Stomach (tissue), 9 donors: ENCODE data around the gene RABGAP1. TPM values are rescaled to one million over a fixed set of nuclear protein-coding genes. Genes with fewer than 3 reads are reported as not detected.

Experiments used
- DNase-seq, 2 donors: peaks; one replicate each; pipeline versions ENCODE4 v3.0.0 to v3.0.0-alpha.2; 2013 to 2019
- H3K27ac ChIP-seq, 5 donors: fragments of 200-600 bp in 4 of 5; sonication (generic) in 4 of 5; one replicate each; pipeline ENCODE4 v1.5.1; 2013 to 2019; ENCODE audit warnings: mild to moderate bottlenecking in 1 of 5, moderate library complexity in 1 of 5
- H3K27me3 ChIP-seq, 3 donors: fragments of 200-600 bp; sonication (generic); one replicate each; pipeline ENCODE4 v1.5.1; 2017 to 2019; ENCODE audit warnings: mixed run types in 1 of 3
- H3K36me3 ChIP-seq, 4 donors: fragments of 200-600 bp; sonication (generic); 1 replicate in 3 of 4; 2 replicates in 1 of 4; pipeline ENCODE4 v1.5.1; 2016 to 2019
- H3K4me1 ChIP-seq, 4 donors: fragments of 200-600 bp; sonication (generic); one replicate each; pipeline ENCODE4 v1.5.1; 2016 to 2019
- H3K4me3 ChIP-seq, 4 donors: fragments of 200-600 bp; sonication (generic) in 3 of 4; one replicate each; pipeline ENCODE4 v1.5.1; 2016 to 2019; ENCODE audit warnings: mild to moderate bottlenecking in 1 of 4
- H3K9me3 ChIP-seq, 4 donors: fragments of 200-600 bp; sonication (generic); one replicate each; pipeline ENCODE4 v1.5.1; 2016 to 2019
- CTCF ChIP-seq, 7 experiments: fragments of 450-650 bp in 4 of 7; fragments of 200-600 bp in 3 of 7; sonication (generic) in 3 of 7; IDR thresholded peaks; one replicate each; pipeline ENCODE4 v1.5.1; 2016 to 2019; ENCODE audit warnings: antibody characterized with exemption in 7 of 7, control low read depth in 2 of 7, mild to moderate bottlenecking in 1 of 7
- EP300 ChIP-seq: sonication (generic); formaldehyde crosslinking; IDR thresholded peaks from one replicate; pipeline ENCODE4 v1.6.1; 2017; ENCODE audit warnings: antibody characterized with exemption
- POLR2A ChIP-seq, 4 donors: fragments of 450-650 bp; IDR thresholded peaks; one replicate each; pipeline ENCODE4 v1.6.1; 2016; ENCODE audit warnings: antibody characterized with exemption in 4 of 4, control low read depth in 2 of 4, mild to moderate bottlenecking in 1 of 4, moderate library complexity in 1 of 4
- POLR2AphosphoS5 ChIP-seq, 3 donors: sonication (generic); formaldehyde crosslinking; IDR thresholded peaks; one replicate each; pipeline ENCODE4 v1.6.1; 2016; ENCODE audit warnings: antibody characterized with exemption in 3 of 3
- WGBS, 5 donors: extraction: QIAGEN DNeasy Blood & Tissue Kit in 3 of 5; methylation state at CpG; one replicate each; pipeline versions ENCODE4 v1.1.5 to v1.1.7; 2013 to 2018; 5-methylcytosine and 5-hydroxymethylcytosine counted together
- intact Hi-C: fragments of 100-400 bp; cut with DNase I; formaldehyde crosslinking; loops from one replicate; pipeline ENCODE4 v1.15.1; 2023; ENCODE audit warnings: low total_unique reads
- polyA plus RNA-seq, 3 donors: library from polyadenylated mRNA; stranded (reverse); fragments of 200-250 nt; gene quantifications; one replicate each; pipeline ENCODE4 v1.2.3, GENCODE V29; 2013
- total RNA-seq, 5 donors: library from RNA; depleted of rRNA; stranded (reverse); fragments of >200 nt; gene quantifications; one replicate each; pipeline versions ENCODE4 v1.1.0 to v1.2.3, GENCODE V29; 2014 to 2016
- donor health status: healthy with polysubstance abuse.
- donor health status: Bipolar disorder and iron deficiency.
- donor health status: healthy.

RABGAP1 gene
- total and polyA plus RNA-seq, 8 donors = 7.0 to 157 (median 33.0) TPM

DNA sequence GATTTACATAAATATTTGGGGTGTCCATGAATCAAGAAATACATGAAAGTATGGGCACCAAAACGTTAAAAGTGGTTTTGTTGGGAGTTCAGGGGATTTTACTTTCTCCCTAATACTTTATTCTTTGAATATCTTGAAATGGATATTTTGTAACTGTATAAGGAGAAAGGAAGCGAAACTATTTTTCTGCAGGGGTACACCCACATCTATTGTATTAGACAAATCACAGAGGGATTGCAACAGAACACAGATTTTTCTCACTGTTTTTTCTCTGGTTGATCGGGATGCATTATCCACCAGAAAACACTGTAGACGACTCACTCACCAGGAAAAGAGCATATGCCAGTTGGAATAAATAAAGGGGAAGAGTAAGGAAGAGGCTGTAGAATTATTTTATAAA lies 1.2 kb upstream of the RABGAP1 start:
- Histone ChIP-seq H3K27ac (no peak overlapping the region), H3K36me3 (peaks cover 6 to 28% (median 24%) of the 10 kb centered on the region in 4 donors), H3K27me3 (no peaks in the 10 kb centered on the region), H3K9me3 (no peaks in the 10 kb centered on the region), H3K4me1 (peaks cover 11 to 42% (median 33%) of the 10 kb centered on the region in 4 donors), H3K4me3 (no peak overlapping the region)
- no peak for DNase-seq
- no peak for TF ChIP-seq EP300
- TF ChIP-seq CTCF (IDR thresholded peaks at IDR 0.05) = no peak
- no peak for TF ChIP-seq POLR2AphosphoS5 (IDR thresholded peaks at IDR 0.05)
- TF ChIP-seq POLR2A (IDR thresholded peaks at IDR 0.05) = no peak
- intact Hi-C loops = no loop called here
- 82 to 91% (median 91%) methylated on average over 4 of the region's 4 CpGs for WGBS, 5 donors

DNA sequence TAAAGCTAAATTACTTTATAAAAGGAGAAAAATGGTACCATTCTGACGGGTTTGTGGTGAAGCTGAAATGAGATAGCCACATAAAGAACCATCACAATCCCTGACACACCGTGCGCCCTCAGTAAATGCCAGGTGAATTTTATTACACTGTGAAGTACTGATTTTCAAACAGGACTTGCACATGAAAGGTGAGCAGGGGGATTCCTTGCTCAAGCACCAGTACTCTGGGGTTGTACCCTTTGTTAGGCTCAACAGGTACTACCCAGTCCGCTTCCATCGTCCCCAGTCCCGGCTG lies 419 bp upstream of the RABGAP1 start:
- Histone ChIP-seq H3K36me3 (peaks cover 6 to 28% (median 24%) of the 10 kb centered on the region in 4 donors), H3K4me1 (peaks cover 17 to 50% (median 39%) of the 10 kb centered on the region in 4 donors), H3K27me3 (no peaks in the 10 kb centered on the region), H3K4me3 (peak overlapping the region; percentile 72 to 95 (median 84)), H3K27ac (peak overlapping the region; percentile 77 to 96 (median 95)), H3K9me3 (no peaks in the 10 kb centered on the region)
- WGBS, 5 donors = 31 to 38% (median 33%) methylated on average over 5 to 6 of the region's 6 CpGs
- TF ChIP-seq POLR2A (IDR thresholded peaks at IDR 0.05) = no peak
- no peak for TF ChIP-seq POLR2AphosphoS5 (IDR thresholded peaks at IDR 0.05)
- TF ChIP-seq EP300 = no peak
- TF ChIP-seq CTCF (IDR thresholded peaks at IDR 0.05) = no peak
- DNase-seq = no peak
- intact Hi-C loops = no loop called here

DNA sequence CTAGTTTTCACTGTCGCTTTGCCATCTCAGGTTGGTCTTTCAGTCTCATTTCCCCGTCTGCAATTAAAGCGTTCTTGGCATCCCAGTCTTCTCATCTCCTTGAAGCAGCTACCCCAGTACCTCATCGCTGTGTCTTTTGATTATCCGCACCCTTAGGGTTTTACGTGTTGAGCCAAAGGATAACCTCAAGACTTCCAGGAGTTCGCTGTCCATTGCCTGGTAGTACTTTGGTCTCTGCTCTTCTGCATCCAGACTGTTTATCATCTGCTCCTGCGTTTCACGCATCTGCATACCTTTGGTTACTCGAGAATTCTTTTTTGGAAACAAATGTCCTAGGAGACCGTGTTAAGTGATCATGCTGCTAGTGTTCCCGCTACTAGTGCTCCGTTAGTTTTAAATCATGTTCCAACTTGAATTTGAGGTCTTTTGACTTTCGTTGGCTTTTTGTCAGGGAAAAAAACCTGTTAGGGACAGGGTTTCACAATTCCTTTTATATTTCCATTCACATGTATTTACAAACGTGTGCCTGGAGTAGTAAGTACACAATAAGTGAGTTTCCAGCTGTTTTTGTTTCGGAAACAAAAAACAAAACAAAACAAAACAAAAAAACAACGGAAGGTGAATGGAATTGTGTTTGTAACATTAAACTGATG lies 888 bp downstream of the RABGAP1 start:
- intact Hi-C loops = no loop called here

More for the DNA sequence above, 888 bp downstream of the RABGAP1 start:
- peak overlapping the region; percentile 94 to 97 (median 95) for H3K27ac ChIP-seq
- H3K9me3 ChIP-seq = no peaks in the 10 kb centered on the region
- TF ChIP-seq CTCF (IDR thresholded peaks at IDR 0.05) (no peak), POLR2A (IDR thresholded peaks at IDR 0.05) (no peak), EP300 (no peak), POLR2AphosphoS5 (IDR thresholded peaks at IDR 0.05) (no peak)
- peak overlapping the region; percentile 72 to 95 (median 84) for H3K4me3 ChIP-seq
- no peaks in the 10 kb centered on the region for H3K27me3 ChIP-seq
- DNase-seq = peak in 1 of 2 donors; percentile 55
- 5 to 10% (median 6%) methylated on average over 17 of the region's 17 CpGs for WGBS, 5 donors
- peaks cover 2 to 23% (median 18%) of the 10 kb centered on the region in 4 donors for H3K36me3 ChIP-seq
- peaks cover 29 to 63% (median 52%) of the 10 kb centered on the region in 4 donors for H3K4me1 ChIP-seq
